HG02588 (cell line): ENCODE data around the gene MYRFL.
"Not testable (repeated sequence)": the region's sequence is repeated elsewhere in the genome, so short reads cannot be mapped to it uniquely, and the experiment has no call there.

Source experiments
- ATAC-seq: cut with Tn5 transposase; IDR thresholded peaks from one replicate; pipeline ENCODE4 v1.9.1; 2021; ENCODE audit warnings: mild to moderate bottlenecking, moderate library complexity; ENCODE audit not compliant: unreplicated experiment

The MYRFL gene

GRCh38 chr12:69824966-69825560, at the start of gene MYRFL:
Gene MYRFL (plus strand): TSS chr12:69825227. CDS start chr12:69825518, 291 bp downstream.
- ATAC-seq = no peak

GRCh38 chr12:69779928-69780327, 45.1 kb upstream of the MYRFL start:
- no peak for ATAC-seq

GRCh38 chr12:69783365-69783764, 41.7 kb upstream of the MYRFL start:
- no peak for ATAC-seq

GRCh38 chr12:69789351-69789750, 35.7 kb upstream of the MYRFL start:
- no peak for ATAC-seq

- no peak for ATAC-seq
Observed at GRCh38 chr12:69792533-69792932, 32.5 kb upstream of the MYRFL start.

GRCh38 chr12:69807101-69807897, 17.7 kb upstream of the MYRFL start:
- not testable (repeated sequence) for ATAC-seq

GRCh38 chr12:69810870-69811498, 14.0 kb upstream of the MYRFL start:
- ATAC-seq = no peak

GRCh38 chr12:69816082-69816481, 8.9 kb upstream of the MYRFL start:
- no peak for ATAC-seq

GRCh38 chr12:69821032-69821455, 4.0 kb upstream of the MYRFL start:
- no peak for ATAC-seq

GRCh38 chr12:69821456-69822159, 3.4 kb upstream of the MYRFL start:
- ATAC-seq = no peak

- ATAC-seq = no peak
Observed at GRCh38 chr12:69822201-69822860, 2.7 kb upstream of the MYRFL start.

GRCh38 chr12:69824028-69824427, 999 bp upstream of the MYRFL start:
- no peak for ATAC-seq

- no peak for ATAC-seq
Observed at GRCh38 chr12:69828897-69829296, 3.9 kb downstream of the MYRFL start.

GRCh38 chr12:69833696-69834095, 8.7 kb downstream of the MYRFL start:
- ATAC-seq = no peak

- ATAC-seq = no peak
Observed at GRCh38 chr12:69834147-69834546, 9.1 kb downstream of the MYRFL start.

- no peak for ATAC-seq
Observed at GRCh38 chr12:69834576-69834975, 9.5 kb downstream of the MYRFL start.

- no peak for ATAC-seq
Observed at GRCh38 chr12:69835081-69835480, 10.1 kb downstream of the MYRFL start.

- no peak for ATAC-seq
Observed at GRCh38 chr12:69836015-69836414, 11.0 kb downstream of the MYRFL start.

- ATAC-seq = no peak
Observed at GRCh38 chr12:69837191-69837590, 12.2 kb downstream of the MYRFL start.

GRCh38 chr12:69837657-69838415, 12.8 kb downstream of the MYRFL start:
- no peak for ATAC-seq
